Muscle layer of colon (tissue), 2 donors: ENCODE data around the gene RIMS4.
"Not testable (repeated sequence)": the region's sequence is repeated elsewhere in the genome, so short reads cannot be mapped to it uniquely, and the experiment has no call there.

Experiments
- H3K27ac ChIP-seq: one replicate; pipeline ENCODE4 v1.7.0; 2013; ENCODE audit warnings: low read depth, mild to moderate bottlenecking, low read length, moderate library complexity
- H3K27me3 ChIP-seq, 2 donors: one replicate each; pipeline ENCODE4 v1.7.0; 2013; ENCODE audit warnings: low read length in 2 of 2, mild to moderate bottlenecking in 2 of 2; ENCODE audit not compliant: insufficient read depth in 2 of 2, control insufficient read depth in 1 of 2
- H3K36me3 ChIP-seq: one replicate; pipeline ENCODE4 v1.7.0; 2013; ENCODE audit warnings: mild to moderate bottlenecking, low read length; ENCODE audit not compliant: insufficient read depth
- H3K4me1 ChIP-seq: one replicate; pipeline ENCODE4 v1.7.0; 2013; ENCODE audit warnings: mild to moderate bottlenecking, low read length; ENCODE audit not compliant: insufficient read depth
- H3K4me3 ChIP-seq, 2 donors: one replicate each; pipeline ENCODE4 v1.7.0; 2013; ENCODE audit warnings: low read length in 2 of 2, low read depth in 1 of 2, mild to moderate bottlenecking in 1 of 2, moderate library complexity in 1 of 2
- H3K9ac ChIP-seq: one replicate; pipeline ENCODE4 v1.7.0; 2013; ENCODE audit warnings: low read length
- H3K9me3 ChIP-seq: one replicate; pipeline ENCODE4 v1.7.0; 2013; ENCODE audit warnings: mild to moderate bottlenecking, low read length
- donor health status: abdominal sarcoma.
- donor health status: Adenocarcinoma of cecum.

The RIMS4 gene

DNA sequence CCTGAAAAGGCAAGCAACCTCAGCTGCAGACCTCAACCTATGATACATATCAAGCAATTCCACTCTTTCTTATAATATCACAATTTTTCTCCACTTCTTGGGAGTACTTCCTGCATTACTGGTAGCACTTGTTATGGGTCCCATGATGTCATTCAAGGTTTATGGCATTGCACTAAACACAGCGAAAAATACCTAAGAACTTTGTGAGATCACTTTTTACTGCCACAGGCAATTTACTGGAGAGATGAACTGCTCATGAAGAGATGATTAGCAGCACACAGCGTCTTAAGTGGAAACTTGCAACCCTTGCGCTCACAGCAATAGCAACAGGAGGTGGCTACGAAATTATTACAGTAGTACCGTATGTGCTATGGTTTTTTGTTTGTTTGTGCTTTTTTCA lies 19.3 kb upstream of the RIMS4 start:
- H3K36me3 ChIP-seq, result no peaks in the 10 kb centered on the region
- no peak overlapping the region for H3K9ac ChIP-seq
- H3K27ac ChIP-seq, result no peak overlapping the region
- H3K4me3 ChIP-seq, result no peak overlapping the region
- H3K9me3 ChIP-seq, result no peaks in the 10 kb centered on the region
- no peaks in the 10 kb centered on the region for H3K4me1 ChIP-seq
- H3K27me3 ChIP-seq, result no peaks in the 10 kb centered on the region

DNA sequence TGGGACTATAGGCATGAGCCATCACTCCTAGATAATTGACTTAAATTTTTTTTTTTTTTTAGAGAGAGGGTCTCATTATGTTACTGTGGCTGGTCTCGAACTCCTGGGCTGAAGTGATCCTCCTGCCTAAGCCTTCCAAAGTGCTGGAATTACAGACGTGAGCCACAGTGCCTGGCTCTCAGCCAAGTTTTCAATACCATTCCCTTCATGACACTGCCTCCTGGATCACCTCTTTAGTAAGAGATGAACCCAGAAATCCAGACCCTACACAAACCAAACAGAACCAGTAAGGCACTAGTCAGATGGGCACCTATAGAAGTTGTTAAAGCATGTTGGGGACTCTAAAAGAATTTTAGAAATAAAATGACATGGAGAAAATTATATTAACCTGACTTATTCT lies 18.3 kb upstream of the RIMS4 start:
- Histone ChIP-seq H3K36me3 (no peaks in the 10 kb centered on the region), H3K27me3 (no peaks in the 10 kb centered on the region), H3K4me1 (no peaks in the 10 kb centered on the region), H3K9ac (no peak overlapping the region), H3K27ac (no peak overlapping the region), H3K9me3 (no peaks in the 10 kb centered on the region), H3K4me3 (no peak overlapping the region)

- Histone ChIP-seq H3K36me3 (no peaks in the 10 kb centered on the region), H3K9me3 (no peaks in the 10 kb centered on the region), H3K4me1 (no peaks in the 10 kb centered on the region), H3K4me3 (no peak overlapping the region), H3K9ac (no peak overlapping the region), H3K27ac (no peak overlapping the region), H3K27me3 (no peaks in the 10 kb centered on the region)
Measured at GRCh38 chr20:44827401-44827800, 17.1 kb upstream of the RIMS4 start.

GRCh38 chr20:44821576-44821975 lies 11.2 kb upstream of the RIMS4 start:
- H3K4me1 ChIP-seq, H3K27ac ChIP-seq, H3K9me3 ChIP-seq, H3K4me3 ChIP-seq, H3K36me3 ChIP-seq, H3K27me3 ChIP-seq, H3K9ac ChIP-seq: not testable (repeated sequence)

DNA sequence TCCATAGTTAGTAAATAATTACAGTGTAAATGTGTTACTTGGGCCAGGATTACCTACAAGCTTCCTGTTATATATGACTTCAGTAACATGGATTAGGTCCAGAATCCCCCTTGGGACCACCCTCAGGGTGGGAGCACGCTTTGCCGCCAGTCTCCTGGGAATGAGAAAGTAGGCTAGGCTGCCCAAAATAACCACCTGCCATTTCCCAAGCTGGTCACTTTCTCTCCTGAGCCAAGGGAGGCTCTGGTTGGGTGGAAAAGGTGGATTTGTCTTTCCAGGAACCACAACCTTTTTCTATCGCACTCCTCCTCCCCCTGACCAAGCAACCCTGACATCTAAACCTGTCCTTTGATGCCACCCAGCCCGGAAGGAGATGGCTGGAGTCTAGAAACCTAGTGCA lies 9.6 kb upstream of the RIMS4 start:
- no peak overlapping the region for H3K4me3 ChIP-seq

DNA sequence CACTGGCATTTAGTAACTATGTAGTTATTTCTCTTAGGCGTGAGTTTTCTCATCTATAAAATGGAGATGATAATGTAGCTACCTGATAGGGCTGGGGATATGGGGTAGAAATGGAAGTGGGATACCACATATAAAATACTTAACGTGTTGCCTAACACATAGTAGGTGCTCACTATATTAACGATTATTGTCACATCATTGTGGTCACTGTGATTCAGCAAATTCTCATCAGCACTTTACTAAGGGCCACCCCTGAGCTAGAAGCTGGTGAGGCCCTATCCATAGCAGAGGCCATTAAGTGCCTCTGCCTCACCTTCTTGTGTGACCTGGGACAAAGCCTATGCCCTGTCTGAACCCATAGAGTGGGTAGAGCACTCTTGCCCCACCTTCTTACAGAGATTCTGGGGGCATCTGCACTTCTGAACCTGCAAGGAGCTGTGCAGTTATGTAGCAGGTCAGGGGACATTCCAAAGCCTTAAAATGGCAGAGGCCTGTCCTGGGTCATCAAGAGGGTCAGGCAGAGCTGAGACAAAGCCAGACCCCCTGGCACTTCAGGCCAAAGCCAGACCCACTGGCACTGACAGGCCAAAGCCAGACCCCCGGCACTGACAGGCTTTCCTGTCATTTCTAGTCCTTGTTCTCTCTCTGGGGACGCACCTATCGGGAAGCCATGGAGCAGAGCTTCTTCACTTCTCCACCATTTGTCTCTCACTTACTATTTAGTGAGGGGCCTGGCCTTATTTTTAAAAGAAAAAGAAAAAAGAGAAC lies 7.0 kb upstream of the RIMS4 start:
- H3K4me1 ChIP-seq, result no peaks in the 10 kb centered on the region
- no peaks in the 10 kb centered on the region for H3K27me3 ChIP-seq
- H3K9me3 ChIP-seq, result peaks cover 3% of the 10 kb centered on the region
- no peak overlapping the region for H3K4me3 ChIP-seq
- H3K27ac ChIP-seq, result no peak overlapping the region
- no peaks in the 10 kb centered on the region for H3K36me3 ChIP-seq
- no peak overlapping the region for H3K9ac ChIP-seq

More for the DNA sequence above, 9.6 kb upstream of the RIMS4 start:
- no peaks in the 10 kb centered on the region for H3K36me3 ChIP-seq
- H3K27me3 ChIP-seq, result no peaks in the 10 kb centered on the region
- no peaks in the 10 kb centered on the region for H3K4me1 ChIP-seq
- no peak overlapping the region for H3K9ac ChIP-seq
- no peaks in the 10 kb centered on the region for H3K9me3 ChIP-seq
- no peak overlapping the region for H3K27ac ChIP-seq

DNA sequence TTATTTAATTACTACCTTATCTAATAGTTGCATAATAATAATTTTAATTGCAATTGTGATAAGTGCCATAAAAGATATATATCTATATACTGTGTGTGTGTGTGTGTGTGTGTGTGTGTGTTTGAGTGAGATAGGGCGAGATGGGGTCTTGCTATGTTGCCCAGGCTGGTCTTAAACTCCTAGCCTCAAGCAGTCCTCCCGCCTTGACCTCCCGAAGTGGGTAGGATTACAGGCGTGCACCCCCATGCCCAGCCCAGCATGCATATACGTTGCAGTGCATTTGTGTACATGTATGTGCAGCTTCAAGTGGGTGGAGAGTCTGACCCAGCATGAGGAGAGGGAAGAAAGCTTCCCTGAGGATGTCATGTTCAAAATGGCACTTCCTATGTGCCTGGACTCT lies 4.6 kb upstream of the RIMS4 start:
- Histone ChIP-seq H3K27me3 (peaks cover 16% of the 10 kb centered on the region in 2 donors), H3K4me1 (no peaks in the 10 kb centered on the region), H3K9ac (no peak overlapping the region), H3K36me3 (no peaks in the 10 kb centered on the region), H3K27ac (no peak overlapping the region), H3K4me3 (no peak overlapping the region), H3K9me3 (peaks cover 14% of the 10 kb centered on the region)

DNA sequence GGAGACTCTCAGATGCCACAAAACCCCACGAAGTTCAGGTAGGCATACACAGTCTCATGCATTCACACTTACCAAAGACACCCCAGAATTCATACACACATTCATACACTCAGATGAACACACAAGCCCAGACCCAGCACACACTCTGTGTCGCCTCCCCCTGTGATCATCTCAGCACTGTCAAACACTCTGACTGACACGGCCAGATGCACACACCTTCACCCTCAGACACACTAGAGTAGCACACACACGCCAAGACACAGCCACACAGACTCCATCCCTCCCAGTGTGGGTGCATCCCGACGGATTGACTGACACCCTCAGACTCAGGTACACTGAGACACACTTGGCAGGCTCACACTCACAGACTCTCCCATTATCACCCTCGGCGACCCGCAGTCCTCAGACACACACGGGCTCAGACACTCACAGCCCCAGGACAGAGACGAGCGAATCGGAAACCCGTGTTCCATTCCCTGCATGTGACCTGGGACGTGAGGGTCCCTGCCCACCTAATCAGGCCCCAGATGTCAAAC lies 872 bp upstream of the RIMS4 start:
- no peaks in the 10 kb centered on the region for H3K4me1 ChIP-seq
- H3K4me3 ChIP-seq, result no peak overlapping the region
- no peak overlapping the region for H3K27ac ChIP-seq
- H3K27me3 ChIP-seq, result peaks cover 19 to 34% of the 10 kb centered on the region in 2 donors
- H3K9me3 ChIP-seq, result peaks cover 14% of the 10 kb centered on the region
- no peaks in the 10 kb centered on the region for H3K36me3 ChIP-seq
- no peak overlapping the region for H3K9ac ChIP-seq

GRCh38 chr20:44810061-44810390 lies 320 bp downstream of the RIMS4 start:
- no peaks in the 10 kb centered on the region for H3K4me1 ChIP-seq
- no peak overlapping the region for H3K27ac ChIP-seq
- H3K4me3 ChIP-seq, result no peak overlapping the region
- no peak overlapping the region for H3K9ac ChIP-seq
- peaks cover 14% of the 10 kb centered on the region for H3K9me3 ChIP-seq
- H3K36me3 ChIP-seq, result no peaks in the 10 kb centered on the region
- peaks cover 19 to 42% of the 10 kb centered on the region in 2 donors for H3K27me3 ChIP-seq

GRCh38 chr20:44809380-44810060 lies 826 bp downstream of the RIMS4 start:
- H3K36me3 ChIP-seq, result no peaks in the 10 kb centered on the region
- no peak overlapping the region for H3K9ac ChIP-seq
- H3K4me3 ChIP-seq, result no peak overlapping the region
- H3K4me1 ChIP-seq, result no peaks in the 10 kb centered on the region
- peaks cover 19 to 47% of the 10 kb centered on the region in 2 donors for H3K27me3 ChIP-seq
- peaks cover 14% of the 10 kb centered on the region for H3K9me3 ChIP-seq
- H3K27ac ChIP-seq, result no peak overlapping the region

DNA sequence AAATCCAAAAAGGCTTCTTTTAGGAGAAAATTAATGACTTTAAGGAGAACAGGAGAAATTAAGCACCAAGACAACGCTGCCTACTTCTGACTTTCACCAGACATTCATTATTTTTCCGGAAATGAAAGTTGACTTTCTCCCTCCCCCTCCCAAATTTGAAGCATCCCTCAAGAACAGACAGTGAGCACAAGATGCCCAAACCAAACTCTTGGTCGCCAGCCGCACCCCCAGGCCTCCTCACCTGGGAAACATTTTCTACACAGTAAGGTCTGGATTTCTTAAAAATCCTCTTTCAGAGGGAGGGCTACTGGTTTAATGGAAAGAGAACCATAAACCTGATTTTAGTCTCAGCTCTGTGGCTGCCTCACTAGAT lies 2.7 kb downstream of the RIMS4 start:
- no peak overlapping the region for H3K4me3 ChIP-seq
- no peaks in the 10 kb centered on the region for H3K4me1 ChIP-seq
- peaks cover 14% of the 10 kb centered on the region for H3K9me3 ChIP-seq
- no peak overlapping the region for H3K27ac ChIP-seq
- no peak overlapping the region for H3K9ac ChIP-seq
- H3K36me3 ChIP-seq, result no peaks in the 10 kb centered on the region
- peaks cover 19 to 50% of the 10 kb centered on the region in 2 donors for H3K27me3 ChIP-seq
